ENCODE data around the gene KCNC1.

Gene KCNC1

DNA sequence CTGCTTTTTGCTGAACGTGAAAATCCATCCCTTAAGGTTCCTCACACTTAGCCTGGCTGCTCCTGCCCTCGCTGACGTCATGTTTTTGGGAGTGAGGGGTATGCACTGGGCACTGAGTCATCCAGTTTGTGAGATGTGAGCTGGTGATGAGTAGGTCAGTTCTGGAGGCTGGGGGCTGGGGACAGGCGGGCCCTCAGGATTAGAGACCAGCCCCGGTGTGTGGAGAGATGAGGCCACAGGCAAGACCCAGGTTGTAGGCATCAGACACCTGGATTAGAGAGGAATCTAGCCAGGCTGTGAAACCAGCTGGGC, 9.2 kb downstream of the KCNC1 start:
- TF ChIP-seq CTCF (IDR thresholded peaks at IDR 0.05; ENCODE audit: low read length, missing control alignments), result no peak
- DNase-seq (ENCODE audit: low read depth), result peak; percentile 9
- H3K4me3 ChIP-seq (replicated peaks; ENCODE audit: low read depth, low read length), result no peak overlapping the region

GRCh38 chr11:17744151-17744940, 9.8 kb downstream of the KCNC1 start:
- no peak for TF ChIP-seq CTCF (IDR thresholded peaks at IDR 0.05; ENCODE audit: low read length, missing control alignments)
- DNase-seq (ENCODE audit: low read depth), result no peak
- no peak overlapping the region for H3K4me3 ChIP-seq (replicated peaks; ENCODE audit: low read depth, low read length)

DNA sequence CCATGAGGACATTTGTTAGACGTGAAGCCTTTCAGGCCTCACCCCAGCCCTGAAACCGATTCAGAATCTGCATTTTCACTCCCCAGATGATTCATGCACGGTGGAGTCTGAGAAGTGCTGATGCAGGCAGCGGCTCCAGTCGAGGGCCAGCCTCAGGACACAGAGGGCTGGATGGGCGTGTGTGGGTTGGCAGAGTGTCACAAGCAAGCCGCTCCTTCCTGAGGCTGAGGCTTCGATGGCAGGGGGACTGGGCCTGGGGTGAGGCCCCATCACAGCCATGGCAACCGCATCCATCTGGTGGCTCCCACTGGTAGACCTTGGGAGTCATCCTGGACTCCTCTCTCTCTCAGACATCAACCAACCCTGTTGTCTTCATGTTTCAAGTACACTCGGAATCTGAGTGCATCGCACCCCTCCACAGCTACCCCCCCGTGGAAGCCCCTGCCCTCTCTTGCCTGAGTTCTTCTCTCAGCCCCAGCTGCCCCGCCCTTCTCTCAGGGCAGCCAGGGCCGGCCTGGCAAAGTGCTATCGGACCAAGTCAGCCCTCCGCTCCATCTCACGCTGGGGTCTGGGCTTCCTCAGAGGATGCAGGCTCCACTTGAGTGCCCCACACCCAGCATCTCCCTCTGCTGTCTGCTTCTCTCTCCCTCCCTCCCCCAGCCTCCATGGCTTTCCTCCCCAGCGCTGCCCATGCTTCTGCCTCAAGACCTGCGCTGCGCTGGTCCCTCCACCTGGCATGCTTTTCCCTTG, 10.6 kb downstream of the KCNC1 start:
- TF ChIP-seq CTCF (IDR thresholded peaks at IDR 0.05; ENCODE audit: low read length, missing control alignments), result no peak
- DNase-seq (ENCODE audit: low read depth), result no peak
- H3K4me3 ChIP-seq (replicated peaks; ENCODE audit: low read depth, low read length), result no peak overlapping the region

GRCh38 chr11:17746096-17746495, 11.5 kb downstream of the KCNC1 start:
- H3K4me3 ChIP-seq (replicated peaks; ENCODE audit: low read depth, low read length), result no peak overlapping the region
- no peak for TF ChIP-seq CTCF (IDR thresholded peaks at IDR 0.05; ENCODE audit: low read length, missing control alignments)
- no peak for DNase-seq (ENCODE audit: low read depth)

DNA sequence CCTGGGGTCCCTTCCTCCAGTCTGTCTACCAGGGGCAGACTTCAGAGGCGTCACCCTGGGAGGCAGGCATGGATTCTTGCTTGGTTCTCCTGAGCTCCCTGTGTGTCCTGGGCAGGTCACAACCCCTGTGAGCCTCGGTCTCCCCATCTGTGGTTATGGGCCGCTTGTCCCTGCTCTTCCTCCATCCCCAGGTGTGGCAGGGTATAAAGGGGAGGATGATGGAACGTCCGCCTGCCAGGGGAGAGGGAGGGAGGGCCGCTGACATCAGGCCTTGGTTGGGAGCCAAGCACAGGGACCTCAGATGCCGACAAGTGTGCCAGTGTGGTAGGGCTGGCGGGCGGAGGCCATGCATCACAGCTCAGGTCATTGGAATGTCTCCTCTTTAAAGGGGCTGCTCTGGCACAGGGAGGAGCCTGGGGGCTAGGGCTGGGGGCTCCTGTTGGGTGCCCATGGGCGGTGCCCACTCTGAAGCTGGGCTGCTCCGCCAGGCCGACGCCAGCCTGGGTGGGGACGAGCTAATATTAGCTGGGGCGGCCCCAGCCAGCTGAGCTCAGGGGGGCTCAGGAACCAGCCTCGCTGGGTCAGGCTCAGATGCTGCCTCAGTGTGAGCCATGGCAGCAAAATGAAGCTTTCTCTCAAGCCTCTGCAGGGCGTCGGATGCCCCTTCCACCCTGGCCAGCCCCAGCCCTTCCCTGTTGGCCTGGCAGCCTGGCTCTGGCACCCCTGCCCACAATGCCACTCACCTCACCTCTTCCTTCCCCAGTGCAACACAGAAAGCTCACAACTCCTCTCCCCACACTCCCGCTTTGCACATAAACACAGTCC, 12.8 kb downstream of the KCNC1 start:
- no peak for TF ChIP-seq CTCF (IDR thresholded peaks at IDR 0.05; ENCODE audit: low read length, missing control alignments)
- no peak overlapping the region for H3K4me3 ChIP-seq (replicated peaks; ENCODE audit: low read depth, low read length)
- no peak for DNase-seq (ENCODE audit: low read depth)

GRCh38 chr11:17748044-17748443, 13.5 kb downstream of the KCNC1 start:
- DNase-seq (ENCODE audit: low read depth), result no peak
- no peak overlapping the region for H3K4me3 ChIP-seq (replicated peaks; ENCODE audit: low read depth, low read length)
- TF ChIP-seq CTCF (IDR thresholded peaks at IDR 0.05; ENCODE audit: low read length, missing control alignments), result no peak
